ENCODE measurements around the gene NOP16.

The NOP16 gene

GRCh38 chr5:176387384-176387925 lies 943 bp downstream of the NOP16 start:
- no peak for DNase-seq (ENCODE audit: low read depth in 2 of 2, low spot score in 1 of 2)

GRCh38 chr5:176386491-176386890 lies 1.9 kb downstream of the NOP16 start:
- no peak for DNase-seq (ENCODE audit: low read depth in 2 of 2, low spot score in 1 of 2)

GRCh38 chr5:176384991-176385390 lies 3.4 kb downstream of the NOP16 start:
- no peak for DNase-seq (ENCODE audit: low read depth in 2 of 2, low spot score in 1 of 2)

- no peak for DNase-seq (ENCODE audit: low read depth in 2 of 2, low spot score in 1 of 2)
Observed at GRCh38 chr5:176384366-176384930, 4.0 kb downstream of the NOP16 start.

- no peak for DNase-seq (ENCODE audit: low read depth in 2 of 2, low spot score in 1 of 2)
Observed at GRCh38 chr5:176383961-176384360, 4.4 kb downstream of the NOP16 start.

- DNase-seq (ENCODE audit: low read depth in 2 of 2, low spot score in 1 of 2): no peak
Observed at GRCh38 chr5:176383248-176383905, 5.0 kb downstream of the NOP16 start.

- no peak for DNase-seq (ENCODE audit: low read depth in 2 of 2, low spot score in 1 of 2)
Observed at GRCh38 chr5:176382721-176383120, 5.7 kb downstream of the NOP16 start.

- DNase-seq (ENCODE audit: low read depth in 2 of 2, low spot score in 1 of 2): no peak
Observed at GRCh38 chr5:176381979-176382378, 6.4 kb downstream of the NOP16 start.

GRCh38 chr5:176381423-176381822 lies 7.0 kb downstream of the NOP16 start:
- no peak for DNase-seq (ENCODE audit: low read depth in 2 of 2, low spot score in 1 of 2)

- DNase-seq (ENCODE audit: low read depth in 2 of 2, low spot score in 1 of 2): no peak
Observed at GRCh38 chr5:176379881-176380280, 8.5 kb downstream of the NOP16 start.

GRCh38 chr5:176373100-176373818 lies 15.1 kb downstream of the NOP16 start:
- DNase-seq (ENCODE audit: low read depth in 2 of 2, low spot score in 1 of 2): no peak

- DNase-seq (ENCODE audit: low read depth in 2 of 2, low spot score in 1 of 2): no peak
Observed at GRCh38 chr5:176371621-176372539, 16.5 kb downstream of the NOP16 start.

- no peak for DNase-seq (ENCODE audit: low read depth in 2 of 2, low spot score in 1 of 2)
Observed at GRCh38 chr5:176369934-176370711, 18.3 kb downstream of the NOP16 start.

- DNase-seq (ENCODE audit: low read depth in 2 of 2, low spot score in 1 of 2): no peak
Observed at GRCh38 chr5:176368726-176369125, 19.7 kb downstream of the NOP16 start.

GRCh38 chr5:176366232-176366894 lies 22.0 kb downstream of the NOP16 start:
- no peak for DNase-seq (ENCODE audit: low read depth in 2 of 2, low spot score in 1 of 2)

- peak; percentile 27 to 29 for DNase-seq (ENCODE audit: low read depth in 2 of 2, low spot score in 1 of 2)
Observed at GRCh38 chr5:176365351-176366231, 22.8 kb downstream of the NOP16 start, which contains the start of gene ARL10. Gene ARL10 (plus strand): TSS chr5:176365487. CDS start chr5:176365564, 77 bp downstream.

GRCh38 chr5:176364765-176365350 lies 23.5 kb downstream of the NOP16 start:
- DNase-seq (ENCODE audit: low read depth in 2 of 2, low spot score in 1 of 2): no peak

GRCh38 chr5:176362233-176362490 lies 26.2 kb downstream of the NOP16 start:
- DNase-seq (ENCODE audit: low read depth in 2 of 2, low spot score in 1 of 2): no peak

Data from stimulated activated CD8-positive, alpha-beta memory T cell treated with anti-CD3 and anti-CD28 coated beads, Interleukin-4, amount 100 ng/mL, for 4 hours (primary cell).